Lower leg skin (tissue), 4 donors: Measurements from ENCODE around the gene RAB34. TPM values are rescaled to one million over a fixed set of nuclear protein-coding genes. Genes with fewer than 3 reads are reported as not detected.
"Not testable (repeated sequence)": the region's sequence is repeated elsewhere in the genome, so short reads cannot be mapped to it uniquely, and the experiment has no call there.

ENCODE experiments used
- DNase-seq, 2 donors: peaks; one replicate each; pipeline ENCODE4 v3.0.0-alpha.2; 2019; ENCODE audit warnings: low spot score in 2 of 2
- H3K4me3 ChIP-seq: fragments of 200-600 bp; sonication (generic); 2 replicates; pipeline ENCODE4 v1.5.1; 2017; ENCODE audit warnings: mild to moderate bottlenecking, low read depth; ENCODE audit not compliant: poor library complexity, severe bottlenecking
- CTCF ChIP-seq, 3 donors: fragments of 450-650 bp; IDR thresholded peaks; one replicate each; pipeline ENCODE4 v1.5.1; 2016; ENCODE audit warnings: antibody characterized with exemption in 3 of 3, mild to moderate bottlenecking in 3 of 3, moderate library complexity in 2 of 3
- POLR2A ChIP-seq, 2 donors: fragments of 450-650 bp; IDR thresholded peaks; one replicate each; pipeline ENCODE4 v1.6.1; 2016 to 2017; ENCODE audit warnings: antibody characterized with exemption in 2 of 2, mild to moderate bottlenecking in 1 of 2, moderate library complexity in 1 of 2
- WGBS, 2 donors: methylation state at CpG; one replicate each; pipeline ENCODE4 v1.1.5; 2018; 5-methylcytosine and 5-hydroxymethylcytosine counted together
- intact Hi-C: fragments of 100-400 bp; cut with DNase I; formaldehyde crosslinking; loops from one replicate; pipeline ENCODE4 v1.15.0; 2023; ENCODE audit warnings: low total_unique reads
- total RNA-seq, 4 donors: library from RNA; depleted of rRNA; stranded (reverse); fragments of >200 nt; gene quantifications; one replicate each; pipeline ENCODE4 v1.1.0, GENCODE V29; 2016

Gene RAB34
- total RNA-seq, 4 donors from 2014 or later, result 76.6 to 138 (median 103) TPM

GRCh38 chr17:28737770-28738679 lies 20.4 kb upstream of the RAB34 start:
- no peak for DNase-seq
- intact Hi-C loops, result no loop called here
- WGBS, 2 donors, result 76 to 81% methylated on average over 21 to 22 of the region's 22 CpGs
- TF ChIP-seq POLR2A (IDR thresholded peaks at IDR 0.05), result no peak
- TF ChIP-seq CTCF (IDR thresholded peaks at IDR 0.05), result no peak
- H3K4me3 ChIP-seq, result no peak overlapping the region

DNA sequence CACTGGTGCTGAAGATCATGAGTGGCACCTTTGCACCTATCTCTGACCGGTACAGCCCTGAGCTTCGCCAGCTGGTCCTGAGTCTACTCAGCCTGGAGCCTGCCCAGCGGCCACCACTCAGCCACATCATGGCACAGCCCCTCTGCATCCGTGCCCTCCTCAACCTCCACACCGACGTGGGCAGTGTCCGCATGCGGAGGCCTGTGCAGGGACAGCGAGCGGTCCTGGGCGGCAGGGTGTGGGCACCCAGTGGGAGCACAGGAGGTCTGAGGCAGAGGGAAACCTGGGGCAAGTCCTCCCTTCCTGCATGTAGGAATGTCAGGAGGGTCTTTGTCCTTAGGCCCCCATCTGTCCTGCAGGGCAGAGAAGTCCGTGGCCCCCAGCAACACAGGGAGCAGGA lies 19.6 kb upstream of the RAB34 start:
- TF ChIP-seq CTCF (IDR thresholded peaks at IDR 0.05), result no peak
- no peak for TF ChIP-seq POLR2A (IDR thresholded peaks at IDR 0.05)
- intact Hi-C loops, result no loop called here
- DNase-seq, result no peak
- H3K4me3 ChIP-seq, result no peak overlapping the region
- WGBS, 2 donors, result 94 to 97% methylated on average over 12 of the region's 12 CpGs

- intact Hi-C loops, result not testable (repeated sequence)
- WGBS, 2 donors, result 94 to 96% methylated on average over 7 to 8 of the region's 8 CpGs
These were observed 18.5 kb upstream of the RAB34 start for GRCh38 chr17:28735913-28736769.

DNA sequence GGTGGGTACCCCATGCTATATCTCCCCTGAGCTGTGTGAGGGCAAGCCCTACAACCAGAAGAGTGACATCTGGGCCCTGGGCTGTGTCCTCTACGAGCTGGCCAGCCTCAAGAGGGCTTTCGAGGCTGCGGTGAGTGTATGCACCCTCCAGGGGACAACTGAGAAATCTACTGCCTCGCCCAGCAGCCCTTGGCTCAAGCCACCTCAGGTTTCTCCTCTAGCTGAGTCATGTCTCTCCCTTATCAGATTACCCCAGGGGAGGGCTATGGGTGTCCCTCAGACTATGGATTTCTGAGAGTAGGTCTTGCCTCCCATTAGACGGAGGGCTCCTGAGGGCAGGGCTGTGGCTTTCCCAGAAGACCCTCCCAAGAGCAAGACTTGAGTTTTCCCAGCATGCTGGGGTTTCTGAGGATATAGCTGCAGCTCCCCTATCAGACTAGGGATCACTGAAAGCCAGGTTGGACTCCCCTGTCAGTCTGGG lies 17.6 kb upstream of the RAB34 start:
- DNase-seq, result no peak
- TF ChIP-seq POLR2A (IDR thresholded peaks at IDR 0.05), result no peak
- TF ChIP-seq CTCF (IDR thresholded peaks at IDR 0.05), result no peak
- no peak overlapping the region for H3K4me3 ChIP-seq
- WGBS, 2 donors, result 27 to 71% methylated on average over 5 of the region's 5 CpGs
- intact Hi-C loops, result no loop called here

More at GRCh38 chr17:28735913-28736769, 18.5 kb upstream of the RAB34 start:
- not testable (repeated sequence) for H3K4me3 ChIP-seq, DNase-seq

- WGBS, 2 donors, result 84 to 90% methylated on average over 9 to 10 of the region's 10 CpGs
- intact Hi-C loops, result no loop called here
- no peak for DNase-seq
- H3K4me3 ChIP-seq, result no peak overlapping the region
- no peak for TF ChIP-seq CTCF (IDR thresholded peaks at IDR 0.05)
- TF ChIP-seq POLR2A (IDR thresholded peaks at IDR 0.05), result no peak
These were observed 17.1 kb upstream of the RAB34 start for GRCh38 chr17:28734712-28735241.

GRCh38 chr17:28733346-28733745 lies 15.7 kb upstream of the RAB34 start:
- intact Hi-C loops, result no loop called here
- H3K4me3 ChIP-seq, result no peak overlapping the region
- DNase-seq, result no peak
- WGBS, 2 donors, result 74 to 78% methylated on average over 1 of the region's 1 CpG
- TF ChIP-seq POLR2A (IDR thresholded peaks at IDR 0.05) (no peak), CTCF (IDR thresholded peaks at IDR 0.05) (no peak)
